HTERT RPE-1 (cell line): ENCODE results near the gene SV2B.

Source experiments
- in situ Hi-C: fragments of 300-500 bp; cut with MboI; formaldehyde crosslinking; loops from 4 replicates; pipeline ENCODE4 v1.14.3; 2020; ENCODE audit warnings: low sequenced_read_pairs

SV2B gene

DNA sequence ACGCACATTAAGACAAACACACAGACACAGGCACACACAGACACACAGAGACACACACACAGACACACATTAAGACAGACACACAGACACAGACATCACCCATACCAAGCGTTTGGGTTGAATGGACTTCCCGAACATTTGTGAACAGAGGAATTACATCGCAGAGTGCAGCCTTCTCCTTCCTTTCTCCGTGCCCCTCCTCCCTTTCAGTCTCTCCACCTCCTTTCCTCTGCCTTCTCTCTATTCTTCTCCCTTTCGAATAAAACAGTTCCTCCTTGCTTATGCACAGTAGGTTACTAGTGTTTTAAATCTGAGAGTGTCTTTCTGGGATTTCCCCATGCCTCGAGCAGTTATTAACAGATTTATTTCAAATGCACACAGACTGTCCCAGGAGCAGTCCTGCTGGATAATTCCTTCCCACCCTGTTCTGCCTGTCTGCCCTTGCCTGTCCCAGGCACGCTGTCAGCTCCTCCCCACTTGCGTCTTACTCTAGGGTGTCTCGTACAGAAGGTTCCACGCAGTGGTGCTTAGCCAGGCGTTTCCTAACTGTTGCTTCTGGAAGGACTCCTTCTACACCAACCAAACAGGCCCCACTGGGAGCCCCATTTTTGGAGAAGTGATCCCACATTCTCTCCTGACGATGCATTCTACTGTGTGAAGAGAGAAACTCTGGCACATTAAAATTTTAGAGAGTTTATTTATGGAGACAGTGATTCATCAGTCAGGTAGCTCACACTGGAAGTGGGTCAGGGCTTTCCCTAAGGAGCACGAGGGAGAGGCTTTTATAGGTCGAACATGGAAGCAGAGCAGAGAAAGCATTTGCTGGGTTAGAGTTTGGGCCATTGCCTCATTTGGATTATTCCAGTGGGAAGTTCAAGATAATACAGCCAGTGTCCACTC is 163.8 kb downstream of the SV2B start:
- in situ Hi-C loops, result no loop called here

DNA sequence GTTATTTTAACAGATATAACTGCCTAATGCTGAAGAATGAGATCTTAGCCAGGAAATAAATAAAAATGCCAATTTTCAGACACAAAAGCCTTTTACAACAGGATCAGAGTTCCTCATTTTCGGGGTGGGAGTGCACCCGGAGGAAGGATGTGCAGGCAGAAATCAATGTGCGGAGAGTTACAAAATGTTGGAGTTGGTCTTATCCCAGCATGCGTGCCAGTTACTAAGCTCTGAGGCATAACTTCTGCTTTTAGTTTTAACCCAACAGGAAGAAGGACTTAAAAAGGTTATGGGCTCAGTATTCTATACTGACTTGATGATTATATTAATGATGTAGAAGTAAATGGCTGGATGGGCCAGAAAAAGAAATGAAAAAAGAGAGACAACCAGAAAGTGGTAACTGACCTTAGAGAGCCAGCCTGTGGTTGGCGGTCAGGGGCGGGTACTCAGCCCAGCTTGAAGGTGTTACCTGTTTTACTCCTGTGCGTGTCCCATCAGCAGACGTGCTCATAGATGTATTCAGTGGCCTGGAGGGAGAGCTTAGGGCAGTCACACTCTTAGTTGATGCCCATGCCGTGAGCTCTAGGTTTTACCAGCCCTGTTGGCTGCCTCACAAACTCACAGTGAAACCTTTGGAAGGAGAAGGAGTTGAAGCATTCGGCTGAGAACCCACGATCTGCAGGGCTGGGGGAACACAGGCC is 164.7 kb downstream of the SV2B start:
- in situ Hi-C loops, result no loop called here

DNA sequence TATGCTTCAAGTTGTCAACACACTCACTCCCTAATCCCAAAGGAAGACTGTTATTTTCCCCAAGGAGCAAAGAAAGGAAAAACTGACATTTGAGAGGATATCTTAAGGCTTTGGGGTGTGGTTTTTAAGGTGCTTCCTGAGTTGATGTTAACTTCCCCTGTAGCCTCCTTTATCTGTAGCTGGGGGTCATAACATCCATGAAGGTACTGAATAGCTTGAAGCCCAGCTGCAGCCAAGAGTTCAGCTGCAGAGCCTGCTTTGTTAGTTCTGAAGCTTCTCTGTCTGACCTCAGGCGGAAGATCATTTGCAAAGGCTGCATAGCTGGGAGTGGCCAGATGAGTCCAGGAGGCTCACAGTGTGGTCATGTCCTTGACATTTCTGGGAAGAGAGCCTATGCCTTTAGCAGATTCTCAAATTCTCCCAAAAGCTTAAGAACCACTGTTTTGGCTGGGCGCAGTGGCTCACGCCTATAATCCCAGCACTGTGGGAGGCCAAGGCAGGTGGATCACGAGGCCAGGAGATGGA is 165.4 kb downstream of the SV2B start:
- in situ Hi-C loops, result no loop called here

DNA sequence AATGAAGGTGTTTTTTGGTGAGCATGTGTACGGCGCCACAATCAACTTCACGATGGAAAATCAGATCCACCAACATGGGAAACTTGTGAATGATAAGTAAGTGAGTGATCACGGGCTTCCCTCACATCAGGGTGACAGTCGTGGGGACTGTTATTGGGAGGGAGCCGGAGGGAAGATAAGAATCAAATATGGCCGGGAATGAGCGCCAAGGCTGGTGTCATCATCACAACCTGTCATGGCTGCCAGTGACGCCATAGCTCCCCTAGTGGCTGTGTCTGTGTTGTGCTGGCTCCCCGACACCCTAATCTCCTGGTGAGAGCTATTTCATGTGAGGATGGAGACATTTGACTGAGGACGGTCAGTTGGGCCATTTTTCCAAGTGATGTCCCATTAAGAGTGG is 168.5 kb downstream of the SV2B start:
- in situ Hi-C loops, result no loop called here

DNA sequence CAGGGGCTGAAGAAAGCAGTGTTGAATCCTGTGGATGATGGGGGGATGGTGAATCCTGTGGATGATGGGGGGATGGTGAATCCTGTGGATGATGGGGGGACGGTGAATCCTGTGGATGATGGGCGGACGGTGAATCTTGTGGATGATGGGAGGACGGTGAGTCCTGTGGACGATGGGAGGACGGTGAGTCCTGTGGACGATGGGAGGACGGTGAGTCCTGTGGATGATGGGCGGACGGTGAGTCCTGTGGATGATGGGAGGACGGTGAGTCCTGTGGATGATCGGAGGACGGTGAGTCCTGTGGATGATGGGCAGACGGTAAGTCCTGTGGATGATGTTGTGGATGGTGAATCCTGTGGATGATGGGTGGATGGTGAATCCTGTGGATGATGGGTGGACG is 170.7 kb downstream of the SV2B start:
- in situ Hi-C loops, result no loop called here

DNA sequence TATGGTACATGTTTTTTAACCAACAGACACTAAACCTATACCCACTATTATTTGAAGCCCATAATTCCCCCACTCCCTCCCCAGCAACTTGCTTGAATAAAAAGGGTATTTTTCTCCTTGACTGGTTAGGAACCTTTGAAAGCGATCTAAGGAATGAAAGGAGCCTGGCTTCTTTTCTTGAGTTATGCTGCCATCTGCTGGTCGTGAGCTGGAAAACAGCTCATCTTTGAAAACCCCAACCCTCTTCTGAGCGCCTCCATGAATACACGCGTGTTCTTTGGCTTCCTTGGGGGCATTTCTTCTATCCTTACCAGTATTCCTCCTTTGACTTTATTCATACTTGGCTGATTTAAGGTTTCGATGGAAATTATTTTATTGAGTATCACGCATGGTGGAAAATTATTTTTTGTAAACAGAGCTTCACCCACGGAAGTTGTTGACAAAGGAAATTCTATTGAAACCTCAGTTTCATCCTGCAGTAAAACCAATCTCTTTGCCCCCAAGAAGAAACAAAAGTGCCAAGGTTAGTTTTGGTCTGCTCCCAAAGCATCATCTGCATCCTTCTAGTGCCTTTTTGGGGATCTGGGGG is 171.6 kb downstream of the SV2B start:
- in situ Hi-C loops, result no loop called here

DNA sequence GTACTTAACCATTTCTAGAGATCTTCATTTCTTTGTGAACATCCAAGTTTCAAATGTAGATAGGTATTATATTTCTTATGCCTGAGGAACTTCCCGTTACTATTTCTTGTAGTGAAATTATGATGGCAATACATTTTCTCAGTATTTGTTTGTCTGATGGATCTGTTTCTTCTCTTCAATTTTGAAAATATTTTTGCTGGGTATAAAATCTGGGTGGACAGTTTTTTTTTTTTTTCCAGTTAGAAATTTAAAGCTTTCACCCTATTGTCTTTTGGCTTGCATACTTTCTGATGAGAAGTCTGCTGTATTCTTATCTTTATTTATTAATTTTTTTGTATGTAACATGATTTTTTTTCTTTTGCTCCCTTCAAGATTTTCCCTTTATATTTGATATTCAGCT is 175.8 kb downstream of the SV2B start:
- in situ Hi-C loops, result no loop called here

DNA sequence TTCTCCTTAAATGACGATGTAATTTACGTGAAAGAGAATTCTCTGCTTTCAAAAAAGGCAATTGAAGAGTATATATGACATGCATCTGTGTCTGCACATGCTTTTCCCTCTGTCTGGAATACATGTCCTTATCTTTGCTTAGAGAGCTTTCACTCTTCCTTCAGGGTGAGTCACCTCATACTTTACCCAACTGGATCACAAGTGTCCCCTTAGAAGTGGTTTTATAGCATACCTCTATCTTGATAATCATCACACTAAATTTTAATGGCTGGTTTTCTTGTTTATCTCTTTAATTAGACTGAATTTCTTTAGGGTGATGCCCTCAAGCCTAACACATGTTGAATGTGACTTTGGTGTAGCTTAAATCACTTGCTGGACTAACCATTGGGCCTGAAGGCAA is 178.9 kb downstream of the SV2B start:
- in situ Hi-C loops, result no loop called here

DNA sequence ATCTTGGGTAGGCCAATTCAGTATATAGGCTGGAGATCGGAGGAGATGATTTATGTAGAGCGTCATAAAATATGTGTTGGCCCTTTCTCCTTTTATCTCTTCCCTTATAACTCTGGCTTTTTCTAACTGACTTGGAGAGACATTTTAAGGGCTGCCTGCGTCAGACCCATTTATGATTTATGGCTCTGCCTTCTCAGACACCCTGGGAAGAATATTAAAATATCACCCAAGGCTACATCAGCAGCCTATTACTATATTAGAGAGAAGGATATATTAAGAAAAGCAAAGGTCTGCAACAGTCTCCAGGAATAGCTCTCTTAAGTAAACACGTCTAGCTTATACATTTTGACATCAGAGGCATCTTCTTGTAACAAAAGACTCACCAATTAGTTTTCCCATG is 179.4 kb downstream of the SV2B start:
- in situ Hi-C loops, result no loop called here

DNA sequence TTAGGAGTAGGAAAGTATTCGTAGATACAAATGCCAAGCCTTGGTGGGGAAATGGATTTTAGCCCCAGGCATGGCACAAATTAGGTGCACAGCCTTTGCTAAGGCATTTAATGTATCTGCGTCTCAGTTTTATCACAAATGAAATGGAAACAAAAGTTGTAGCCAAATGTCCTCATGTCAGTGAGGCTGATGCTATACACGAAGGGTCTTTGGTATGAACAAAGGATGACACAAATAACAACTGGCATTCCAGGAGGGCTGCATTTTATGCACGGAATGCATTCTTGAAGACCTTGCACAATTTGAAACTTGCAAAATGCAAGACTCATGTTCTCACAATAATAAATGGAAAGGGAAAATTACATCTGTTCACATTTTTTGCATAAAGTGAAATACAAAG is 181.9 kb downstream of the SV2B start:
- in situ Hi-C loops, result no loop called here

DNA sequence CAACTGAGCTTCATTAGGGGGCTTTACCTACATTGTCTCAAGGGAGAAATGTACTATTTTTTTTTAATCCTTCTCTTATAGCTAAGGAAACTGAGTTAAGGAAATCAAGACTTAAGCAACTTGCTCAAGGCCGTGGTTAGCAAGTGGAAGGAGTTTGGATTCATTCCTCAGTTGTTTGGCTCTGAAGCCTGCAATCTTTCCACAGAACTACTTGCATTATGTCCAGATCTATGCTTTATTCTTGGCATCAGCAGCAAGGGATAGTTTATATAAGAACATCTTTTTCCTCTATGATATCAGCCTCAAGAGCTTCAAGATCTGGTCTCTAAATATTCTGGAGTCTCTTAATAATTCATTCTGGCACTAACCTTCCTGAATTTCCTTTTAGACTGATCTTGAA is 182.4 kb downstream of the SV2B start:
- in situ Hi-C loops, result no loop called here

DNA sequence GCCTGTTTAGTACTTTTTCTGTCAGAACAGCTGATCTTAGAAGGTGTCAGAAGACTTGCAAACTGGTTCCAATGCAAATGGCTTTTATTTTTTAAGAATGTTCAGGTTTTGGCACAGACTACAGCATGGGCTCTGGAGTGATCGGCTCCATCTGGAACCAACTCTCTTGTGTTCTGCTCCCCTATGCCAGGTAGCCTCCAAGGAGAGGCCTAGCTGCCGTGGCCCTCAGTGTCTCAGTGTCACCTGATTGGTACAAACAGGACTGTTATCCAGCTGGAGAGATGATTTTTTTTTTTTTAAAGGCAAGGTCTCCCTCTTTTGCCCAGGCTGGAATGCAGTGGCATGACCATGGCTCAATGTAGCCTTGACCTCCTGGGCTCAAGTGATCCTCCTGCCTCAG is 183.1 kb downstream of the SV2B start:
- in situ Hi-C loops, result no loop called here

DNA sequence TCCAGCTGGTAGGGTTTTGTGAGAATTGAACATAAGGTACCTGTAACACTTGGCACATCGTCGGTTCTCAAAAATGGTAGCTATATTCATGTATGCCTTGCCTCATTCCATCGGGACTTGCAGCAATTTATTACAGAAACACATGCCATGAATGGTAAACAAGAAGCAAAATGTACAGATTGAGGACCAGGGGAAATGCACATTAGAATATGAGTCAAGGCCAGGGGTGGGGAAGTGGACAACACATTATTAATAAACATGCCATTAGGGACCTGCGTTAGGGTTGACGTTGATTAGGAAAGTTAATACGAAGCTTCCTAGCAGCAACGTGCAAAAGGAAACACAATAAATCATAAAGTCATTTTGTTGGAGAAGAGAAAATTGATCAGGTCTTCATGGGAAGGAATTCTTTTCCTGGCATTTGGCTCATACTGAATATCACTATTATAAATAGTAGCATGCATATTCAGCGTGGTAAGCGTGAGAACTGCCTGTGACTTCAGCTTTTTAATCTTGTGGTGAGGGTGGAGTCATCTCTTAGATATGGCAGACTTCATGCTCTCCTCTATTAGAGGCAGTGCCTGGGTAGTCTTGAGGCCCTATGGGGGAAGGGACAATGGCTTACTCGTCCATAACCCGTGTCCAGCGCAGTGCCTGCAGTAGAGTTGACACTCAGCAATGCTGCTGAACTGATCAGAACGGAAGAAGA is 184.9 kb downstream of the SV2B start:
- in situ Hi-C loops, result no loop called here

DNA sequence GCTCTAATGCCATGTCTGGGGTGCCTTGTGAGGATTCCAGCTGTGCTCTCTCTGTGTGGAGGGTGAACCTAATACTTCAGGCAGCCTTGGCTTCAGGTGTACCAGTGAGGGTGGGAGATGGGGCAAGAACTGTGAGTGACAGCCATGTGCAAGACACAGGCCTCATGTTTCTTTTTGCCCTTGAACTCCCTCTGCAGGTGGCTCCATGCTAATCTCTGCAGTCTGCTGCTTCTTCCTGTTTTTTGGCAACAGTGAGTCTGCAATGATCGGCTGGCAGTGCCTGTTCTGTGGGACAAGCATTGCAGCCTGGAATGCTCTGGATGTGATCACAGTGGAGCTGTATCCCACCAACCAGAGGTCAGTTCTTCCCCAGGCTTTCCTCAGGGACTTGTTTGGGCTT is 189.3 kb downstream of the SV2B start:
- in situ Hi-C loops, result no loop called here

DNA sequence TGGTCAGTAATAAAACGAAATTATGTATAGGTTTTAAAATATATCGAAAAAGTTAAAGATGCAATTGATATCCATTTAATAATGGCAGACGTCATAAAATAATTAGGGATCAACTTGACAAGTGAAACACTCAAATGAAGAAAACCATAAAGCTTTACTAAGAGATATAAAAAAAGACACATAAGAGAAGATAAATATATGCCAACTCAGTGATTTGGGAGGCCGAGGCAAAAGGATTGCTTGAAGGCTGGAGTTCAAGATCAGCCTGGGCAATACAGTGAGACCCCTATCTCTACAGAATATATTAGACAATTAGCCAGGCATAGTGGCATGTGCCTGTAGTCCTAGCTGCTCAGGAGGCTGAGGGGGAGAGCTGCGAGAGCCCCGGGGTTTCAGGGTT is 190.5 kb downstream of the SV2B start:
- in situ Hi-C loops, result no loop called here

DNA sequence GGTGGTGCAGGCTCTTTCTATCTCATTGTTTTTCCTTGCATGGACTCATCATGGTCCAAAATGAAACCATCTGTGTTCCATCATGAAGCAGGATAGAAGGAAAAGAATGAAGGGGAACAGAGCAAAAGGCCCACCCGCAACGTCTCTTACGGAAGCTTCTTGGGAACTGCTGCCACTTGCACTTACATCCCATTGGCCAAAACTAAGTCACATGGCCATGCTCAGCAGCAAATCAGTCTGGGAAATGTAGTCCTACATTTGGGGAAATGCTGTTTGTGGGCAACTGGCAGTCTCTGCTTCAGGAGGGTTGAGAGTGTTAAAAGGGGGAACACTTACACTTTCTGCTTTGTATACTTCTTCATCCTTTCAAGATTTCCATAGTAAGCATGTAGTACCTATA is 191.6 kb downstream of the SV2B start:
- in situ Hi-C loops, result no loop called here

DNA sequence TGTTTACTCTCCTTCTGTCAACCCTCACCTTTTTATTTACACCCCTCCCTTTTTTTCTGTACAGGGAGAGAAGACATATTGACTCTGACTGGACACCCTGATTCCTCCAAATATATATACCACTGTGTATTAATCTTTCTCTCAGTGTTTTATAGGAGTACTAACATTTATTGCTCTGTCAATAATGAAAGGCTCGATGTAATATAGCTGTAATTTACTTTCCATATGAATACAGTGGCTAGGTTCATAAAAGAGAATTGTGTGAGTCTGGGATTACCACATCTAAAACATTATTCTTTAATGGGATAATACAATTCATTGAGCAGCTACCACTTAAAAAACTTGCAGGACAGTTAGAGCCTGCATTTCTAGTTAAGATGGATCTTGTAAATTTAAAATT is 194.3 kb downstream of the SV2B start:
- in situ Hi-C loops, result no loop called here

DNA sequence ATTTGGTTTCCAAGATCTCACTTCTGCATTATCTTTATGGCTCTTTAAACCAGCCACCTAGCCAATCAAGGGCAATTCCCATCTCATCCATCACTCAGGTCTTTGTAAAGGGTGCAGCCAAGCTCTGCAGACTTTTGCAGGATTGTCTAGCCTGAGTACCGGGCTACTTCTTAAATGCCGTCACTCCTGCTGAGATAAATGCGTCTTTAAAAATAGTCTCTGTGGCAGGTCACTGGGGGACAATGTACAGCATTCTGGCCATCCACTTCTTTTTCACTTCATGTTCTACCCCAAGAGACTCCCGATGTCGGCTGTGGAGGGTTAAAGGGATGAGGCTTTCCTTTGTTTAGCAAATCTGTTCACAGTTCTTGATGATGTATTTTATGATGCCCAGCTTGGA is 194.7 kb downstream of the SV2B start:
- in situ Hi-C loops, result no loop called here

DNA sequence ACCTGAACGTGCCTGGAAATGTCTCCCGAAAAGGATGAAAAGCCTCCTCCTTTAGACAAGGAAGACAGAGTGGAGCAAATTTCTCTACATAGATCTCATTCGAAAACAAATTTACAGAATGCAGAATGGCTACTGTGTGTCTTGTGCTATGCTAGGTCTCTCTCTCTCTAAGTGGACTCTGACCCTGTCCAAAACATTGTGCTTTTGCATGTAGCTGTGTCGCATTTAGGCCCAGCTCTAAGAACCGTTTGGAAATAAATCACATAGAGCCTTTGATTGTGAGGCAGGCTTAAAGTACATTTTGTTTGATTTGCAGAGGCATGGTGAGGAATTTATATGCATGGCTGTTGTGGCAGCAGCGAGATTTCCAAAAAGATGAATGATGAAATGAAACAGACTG is 198.0 kb downstream of the SV2B start:
- in situ Hi-C loops, result no loop called here

DNA sequence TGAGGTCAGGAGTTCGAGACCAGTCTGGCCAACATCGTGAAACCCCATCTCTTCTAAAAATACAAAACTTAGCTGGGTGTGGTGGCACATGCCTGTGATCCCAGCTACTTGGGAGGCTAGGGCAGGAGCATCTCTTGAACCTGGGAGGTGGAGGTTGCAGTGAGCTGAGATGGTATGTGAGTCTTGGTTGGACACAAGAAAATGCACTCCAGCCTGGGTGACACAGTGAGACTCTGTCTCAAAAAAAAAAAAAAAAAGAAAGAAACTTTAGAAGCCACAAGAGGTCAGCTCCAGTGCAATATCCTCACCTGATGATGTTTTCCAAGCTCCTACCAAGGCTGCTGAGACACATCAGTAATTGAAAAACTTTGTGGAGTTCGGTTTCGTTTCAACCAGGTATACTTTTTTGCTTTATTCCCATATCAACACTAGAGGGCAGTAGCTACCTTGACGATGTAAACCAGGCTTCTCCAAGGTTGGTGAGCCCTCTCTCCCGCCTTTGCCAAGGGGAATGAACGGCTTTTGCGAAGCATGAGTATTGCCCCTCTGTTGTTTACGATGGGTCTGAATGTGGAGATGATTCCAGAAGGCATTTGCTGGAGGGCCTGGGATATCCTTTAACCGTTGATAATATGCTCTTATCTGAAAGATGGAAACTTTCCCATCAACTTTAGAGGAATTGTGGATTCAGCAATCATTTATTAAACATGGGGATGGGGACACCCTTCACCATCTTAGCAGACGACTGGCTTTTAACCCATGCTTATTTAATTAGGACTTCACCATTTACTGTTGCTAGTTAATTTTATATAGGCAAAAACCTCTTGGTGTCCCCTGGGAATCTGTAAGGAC is 202.8 kb downstream of the SV2B start:
- in situ Hi-C loops, result no loop called here
